ENCODE data around the gene FHDC1. TPM values are rescaled to one million over a fixed set of nuclear protein-coding genes. Genes with fewer than 3 reads are reported as not detected.

FHDC1 gene
- total RNA-seq, 1 experiment from 2014 or later, result 6.0 TPM

DNA sequence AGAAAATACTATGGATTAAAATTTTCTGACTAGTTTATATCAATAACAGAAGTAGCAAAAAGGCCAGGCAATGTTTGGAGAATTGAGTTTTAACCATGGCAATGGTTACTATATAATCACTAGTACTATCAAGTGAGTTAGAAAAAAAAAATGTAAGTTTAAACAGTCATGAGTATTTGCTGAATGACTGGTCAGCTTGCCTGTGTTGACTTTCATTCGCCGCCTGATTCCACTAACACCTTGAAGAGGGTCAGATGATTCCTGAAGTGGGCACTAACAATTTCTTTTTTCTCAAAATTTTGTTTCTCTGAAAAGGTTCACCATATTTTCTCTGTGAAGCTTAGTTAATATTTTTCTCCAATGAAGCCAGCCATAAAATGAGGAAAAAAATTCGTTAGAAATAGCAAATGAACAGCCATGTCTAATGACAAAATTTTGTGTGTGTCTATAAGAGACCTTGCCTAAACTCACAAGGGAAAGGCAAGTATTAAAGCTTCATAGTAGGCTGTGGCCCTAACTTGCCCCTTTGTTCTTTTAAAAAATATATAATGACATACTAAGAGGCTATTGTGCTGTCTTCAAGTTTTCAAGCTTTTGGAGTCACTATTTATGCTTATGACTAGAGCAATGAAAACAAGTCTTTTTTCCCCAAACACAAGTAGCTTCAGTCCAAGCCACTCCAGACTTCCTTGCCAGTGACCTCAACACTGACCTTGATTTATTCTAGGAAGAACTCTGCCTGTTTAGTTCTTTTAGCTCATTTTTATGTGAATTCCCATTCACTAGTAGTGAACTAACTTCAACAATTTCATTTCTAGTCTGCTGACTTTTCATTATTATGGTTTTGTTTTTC is 18.4 kb upstream of the FHDC1 start:
- intact Hi-C loops (cut with micrococcal nuclease; ENCODE audit: unreplicated experiment), result loop anchor here (10.0 kb wide), 1 partner anchor 1443 kb away; no protein-coding TSS in a partner anchor
- Mint-ChIP-seq H3K27me3 (ENCODE audit: unreplicated experiment) (no peaks in the 10 kb centered on the region), H3K36me3 (ENCODE audit: insufficient read depth, unreplicated experiment) (peaks cover 5% of the 10 kb centered on the region), H3K4me1 (ENCODE audit: low read depth, unreplicated experiment) (no peaks in the 10 kb centered on the region), H3K9me3 (ENCODE audit: low read depth, unreplicated experiment) (peaks cover 9% of the 10 kb centered on the region), H3K27ac (ENCODE audit: unreplicated experiment) (no peak overlapping the region), H3K4me3 (ENCODE audit: low read depth, unreplicated experiment) (no peak overlapping the region)
- CTCF ChIA-PET, result no interaction called here
- TF ChIP-seq, protein P1, sequence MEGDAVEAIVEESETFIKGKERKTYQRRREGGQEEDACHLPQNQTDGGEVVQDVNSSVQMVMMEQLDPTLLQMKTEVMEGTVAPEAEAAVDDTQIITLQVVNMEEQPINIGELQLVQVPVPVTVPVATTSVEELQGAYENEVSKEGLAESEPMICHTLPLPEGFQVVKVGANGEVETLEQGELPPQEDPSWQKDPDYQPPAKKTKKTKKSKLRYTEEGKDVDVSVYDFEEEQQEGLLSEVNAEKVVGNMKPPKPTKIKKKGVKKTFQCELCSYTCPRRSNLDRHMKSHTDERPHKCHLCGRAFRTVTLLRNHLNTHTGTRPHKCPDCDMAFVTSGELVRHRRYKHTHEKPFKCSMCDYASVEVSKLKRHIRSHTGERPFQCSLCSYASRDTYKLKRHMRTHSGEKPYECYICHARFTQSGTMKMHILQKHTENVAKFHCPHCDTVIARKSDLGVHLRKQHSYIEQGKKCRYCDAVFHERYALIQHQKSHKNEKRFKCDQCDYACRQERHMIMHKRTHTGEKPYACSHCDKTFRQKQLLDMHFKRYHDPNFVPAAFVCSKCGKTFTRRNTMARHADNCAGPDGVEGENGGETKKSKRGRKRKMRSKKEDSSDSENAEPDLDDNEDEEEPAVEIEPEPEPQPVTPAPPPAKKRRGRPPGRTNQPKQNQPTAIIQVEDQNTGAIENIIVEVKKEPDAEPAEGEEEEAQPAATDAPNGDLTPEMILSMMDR (IDR thresholded peaks at IDR 0.05; ENCODE audit: unreplicated experiment), result no peak
- BruUV-seq (replicated peaks), result no TSS peak
- no peak for DNase-seq

DNA sequence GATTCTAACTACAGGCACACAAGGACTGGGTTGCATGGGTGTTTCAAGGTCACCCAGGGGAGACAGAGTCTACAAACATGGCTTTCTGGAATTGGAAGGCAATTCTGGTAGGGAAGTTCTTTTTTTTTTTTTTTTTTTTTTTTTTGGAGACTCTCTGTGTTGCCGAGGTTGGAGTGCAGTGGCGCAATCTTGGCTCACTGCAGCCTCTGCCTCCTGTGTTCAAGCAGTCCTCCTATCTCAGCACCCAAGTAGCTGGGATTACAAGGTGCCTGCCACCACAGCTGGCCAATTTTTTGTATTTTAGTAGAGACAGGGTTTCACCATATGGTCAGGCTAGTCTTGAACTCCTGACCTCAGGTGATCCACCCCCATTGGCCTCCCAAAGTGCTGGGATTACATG is 16.3 kb upstream of the FHDC1 start:
- H3K4me1 Mint-ChIP-seq (ENCODE audit: low read depth, unreplicated experiment), result no peaks in the 10 kb centered on the region
- H3K36me3 Mint-ChIP-seq (ENCODE audit: insufficient read depth, unreplicated experiment), result peaks cover 5% of the 10 kb centered on the region
- TF ChIP-seq, protein P1 (IDR thresholded peaks at IDR 0.05; ENCODE audit: unreplicated experiment), result no peak
- H3K27me3 Mint-ChIP-seq (ENCODE audit: unreplicated experiment), result no peaks in the 10 kb centered on the region
- DNase-seq, result no peak
- H3K4me3 Mint-ChIP-seq (ENCODE audit: low read depth, unreplicated experiment), result no peak overlapping the region
- no peak overlapping the region for H3K27ac Mint-ChIP-seq (ENCODE audit: unreplicated experiment)
- CTCF ChIA-PET, result no interaction called here
- intact Hi-C loops (cut with micrococcal nuclease; ENCODE audit: unreplicated experiment), result loop anchor here (10.0 kb wide), 1 partner anchor 1445 kb away; no protein-coding TSS in a partner anchor
- BruUV-seq (replicated peaks), result no TSS peak
- H3K9me3 Mint-ChIP-seq (ENCODE audit: low read depth, unreplicated experiment), result peaks cover 9% of the 10 kb centered on the region

DNA sequence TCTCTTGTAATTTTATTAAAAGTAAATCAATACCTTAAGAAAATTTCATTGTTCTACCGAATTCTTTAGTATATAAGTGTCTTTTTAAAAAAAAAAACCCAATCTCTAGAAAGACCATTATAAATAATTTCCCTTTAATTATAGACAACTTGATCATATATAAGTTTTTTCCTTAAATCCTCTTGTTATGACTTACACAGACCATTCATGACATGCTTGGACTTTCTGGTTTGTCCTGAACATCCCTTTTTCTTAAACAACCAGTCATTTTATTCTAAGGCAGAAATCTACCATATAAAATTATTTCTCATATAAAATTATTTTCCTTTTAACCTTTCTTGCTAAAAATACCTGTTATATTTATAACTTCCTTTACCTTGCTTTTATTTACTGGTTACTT is 15.4 kb upstream of the FHDC1 start:
- H3K27me3 Mint-ChIP-seq (ENCODE audit: unreplicated experiment), result no peaks in the 10 kb centered on the region
- no peak overlapping the region for H3K4me3 Mint-ChIP-seq (ENCODE audit: low read depth, unreplicated experiment)
- intact Hi-C loops (cut with micrococcal nuclease; ENCODE audit: unreplicated experiment), result no loop called here
- no TSS peak for BruUV-seq (replicated peaks)
- TF ChIP-seq, protein P1 (IDR thresholded peaks at IDR 0.05; ENCODE audit: unreplicated experiment), result no peak
- peaks cover 9% of the 10 kb centered on the region for H3K9me3 Mint-ChIP-seq (ENCODE audit: low read depth, unreplicated experiment)
- peaks cover 5% of the 10 kb centered on the region for H3K36me3 Mint-ChIP-seq (ENCODE audit: insufficient read depth, unreplicated experiment)
- CTCF ChIA-PET, result no interaction called here
- H3K4me1 Mint-ChIP-seq (ENCODE audit: low read depth, unreplicated experiment), result no peaks in the 10 kb centered on the region
- no peak overlapping the region for H3K27ac Mint-ChIP-seq (ENCODE audit: unreplicated experiment)
- DNase-seq, result peak; percentile 15

DNA sequence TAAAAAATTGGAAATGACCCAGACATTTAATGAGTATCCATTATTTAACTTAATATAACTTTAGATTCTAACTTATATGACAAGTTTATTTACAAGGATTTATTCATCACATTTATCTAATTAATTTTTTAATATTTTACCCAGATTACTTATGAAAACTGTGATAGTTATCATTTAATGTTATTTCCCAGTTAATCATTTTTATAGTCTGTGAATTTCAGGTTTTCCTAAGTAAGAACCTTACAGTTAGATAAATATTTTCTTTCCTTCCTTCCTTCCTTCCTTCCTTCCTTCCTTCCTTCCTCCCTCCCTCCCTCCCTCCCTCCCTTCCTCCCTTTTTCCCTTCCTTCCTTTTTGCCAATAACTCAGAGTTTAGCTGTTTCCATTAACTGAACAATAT is 14.8 kb upstream of the FHDC1 start:
- Mint-ChIP-seq H3K36me3 (ENCODE audit: insufficient read depth, unreplicated experiment) (peaks cover 5% of the 10 kb centered on the region), H3K9me3 (ENCODE audit: low read depth, unreplicated experiment) (peaks cover 6% of the 10 kb centered on the region), H3K27ac (ENCODE audit: unreplicated experiment) (no peak overlapping the region), H3K27me3 (ENCODE audit: unreplicated experiment) (no peaks in the 10 kb centered on the region), H3K4me3 (ENCODE audit: low read depth, unreplicated experiment) (no peak overlapping the region), H3K4me1 (ENCODE audit: low read depth, unreplicated experiment) (no peaks in the 10 kb centered on the region)
- BruUV-seq (replicated peaks), result no TSS peak
- TF ChIP-seq, protein P1 (IDR thresholded peaks at IDR 0.05; ENCODE audit: unreplicated experiment), result no peak
- no peak for DNase-seq
- CTCF ChIA-PET, result no interaction called here
- intact Hi-C loops (cut with micrococcal nuclease; ENCODE audit: unreplicated experiment), result no loop called here
